HG03521 (cell line): ENCODE results near the gene TBXAS1.

Source experiments
- ATAC-seq: cut with Tn5 transposase; IDR thresholded peaks from one replicate; pipeline ENCODE4 v1.9.1; 2021; ENCODE audit warnings: mild to moderate bottlenecking, moderate library complexity; ENCODE audit not compliant: unreplicated experiment

TBXAS1 gene

GRCh38 chr7:139829025-139829774 lies at the start of gene TBXAS1:
Gene TBXAS1, plus strand, starts transcription at chr7:139829264. Its CDS starts 127 bp downstream, at chr7:139829391.
- peak; percentile 47 for ATAC-seq

DNA sequence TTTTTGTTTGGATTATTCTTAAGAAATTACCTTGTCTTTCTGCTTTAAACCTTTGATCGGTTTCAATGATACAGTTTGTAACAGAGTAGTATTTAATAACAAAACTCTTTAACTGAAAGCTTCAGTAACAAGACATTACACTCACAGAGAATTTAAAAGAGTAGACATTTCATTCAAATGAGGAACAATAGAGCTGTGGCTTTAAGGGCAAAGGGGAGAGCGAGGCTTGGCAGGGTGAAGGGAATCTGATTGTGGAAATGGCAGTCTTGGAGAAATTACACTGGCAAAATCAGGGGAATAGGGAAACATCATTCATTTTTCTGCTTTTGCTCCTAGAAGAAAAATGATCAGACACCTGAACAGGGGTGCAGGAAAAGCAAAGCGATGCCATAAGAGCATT lies 46.1 kb upstream of the TBXAS1 start:
- no peak for ATAC-seq

DNA sequence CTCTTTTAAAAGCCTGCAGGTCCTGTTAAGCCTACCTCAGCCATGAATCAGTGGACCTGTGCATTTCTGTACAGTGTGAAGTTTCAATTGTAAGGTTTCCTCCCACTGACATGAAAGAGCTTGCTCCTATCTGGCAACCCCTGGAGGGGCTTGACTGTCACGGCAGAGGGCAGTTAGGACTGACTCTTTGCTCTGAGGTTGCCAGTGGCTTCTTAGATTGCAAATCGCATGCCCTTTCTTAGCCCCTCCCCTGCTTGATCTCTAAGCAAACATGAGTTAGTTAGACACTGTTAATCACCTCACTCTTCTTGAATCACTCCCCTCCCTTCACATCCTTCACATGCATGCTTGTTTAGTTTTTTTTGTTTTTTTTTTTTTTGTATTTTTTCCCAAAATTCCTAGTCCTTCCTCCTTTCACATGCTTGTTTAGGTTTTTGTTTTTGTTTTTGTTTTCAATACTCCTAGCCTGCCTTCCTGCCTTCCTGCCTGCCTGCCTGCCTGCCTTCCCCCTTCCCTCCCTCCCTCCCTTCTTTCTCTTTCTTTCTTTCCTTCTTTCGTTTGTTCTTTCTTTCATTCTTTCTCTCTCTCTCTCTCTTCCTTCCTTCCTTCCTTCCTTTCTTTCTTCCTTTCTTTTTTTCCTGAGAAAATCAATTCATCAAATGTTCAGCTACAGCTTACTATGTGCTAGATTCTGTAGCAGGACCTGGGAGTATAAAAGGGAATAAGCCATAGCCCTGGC lies 45.2 kb upstream of the TBXAS1 start:
- no peak for ATAC-seq

DNA sequence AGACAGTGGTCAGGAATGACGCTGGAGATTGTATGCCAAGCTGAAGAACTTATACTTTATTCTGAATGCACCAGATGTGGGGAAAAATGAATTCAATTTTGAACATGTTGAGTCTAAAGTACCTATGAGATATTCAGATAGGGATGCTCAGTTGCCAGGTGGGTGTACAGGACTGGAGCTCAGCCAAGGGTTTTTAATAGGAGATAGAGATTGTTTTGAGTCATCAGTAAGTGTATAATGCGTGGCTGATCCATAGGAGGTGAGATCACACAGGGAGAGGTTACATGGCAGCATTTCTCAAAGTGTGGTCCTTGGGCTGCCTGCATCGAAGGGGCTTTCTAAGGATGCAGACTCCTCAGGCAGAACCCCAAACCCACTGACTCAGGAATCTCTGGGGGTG lies 44.4 kb upstream of the TBXAS1 start:
- no peak for ATAC-seq

- no peak for ATAC-seq
Measured at GRCh38 chr7:139791316-139791715, 37.7 kb upstream of the TBXAS1 start.

GRCh38 chr7:139797607-139798006 lies 31.5 kb upstream of the TBXAS1 start:
- ATAC-seq = no peak

DNA sequence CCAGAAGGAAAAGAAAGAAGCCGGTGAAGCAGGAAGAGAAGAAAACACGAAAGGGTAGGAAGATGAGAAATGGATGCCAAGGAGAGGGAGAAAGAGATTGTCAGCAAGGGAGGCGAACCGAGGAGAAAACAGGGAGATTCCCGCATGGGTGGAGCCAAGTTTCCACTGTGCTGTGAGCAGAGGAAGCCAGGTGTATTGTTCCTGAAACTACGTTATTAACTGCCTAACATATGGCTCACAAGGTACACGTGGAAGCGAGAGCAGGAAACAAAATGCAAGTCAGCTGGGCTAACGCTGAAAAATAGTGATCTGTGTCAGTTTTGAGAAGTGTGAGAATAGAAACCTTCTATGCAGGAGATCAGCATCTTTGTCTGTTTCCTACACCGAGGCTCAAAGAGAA lies 30.8 kb upstream of the TBXAS1 start:
- ATAC-seq = peak; percentile 51

DNA sequence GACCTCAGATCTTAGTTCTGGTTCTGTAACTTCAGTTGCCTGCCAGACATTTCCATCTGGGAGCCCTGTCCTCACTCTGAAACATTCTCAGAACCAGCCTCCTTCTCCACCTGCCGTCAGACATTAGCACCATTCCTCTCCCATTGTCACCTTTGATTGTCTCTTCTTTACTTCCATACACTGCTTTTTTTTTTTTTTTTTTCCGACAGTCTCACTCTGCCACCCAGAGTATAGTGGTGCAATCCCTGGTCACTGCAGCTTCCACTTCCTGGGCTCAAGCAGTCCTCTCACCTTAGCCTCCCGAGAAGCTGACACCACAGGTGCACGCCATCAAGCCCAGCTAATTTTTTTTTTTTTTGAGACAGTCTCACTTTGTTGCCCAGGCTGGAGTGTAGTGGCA lies 30.2 kb upstream of the TBXAS1 start:
- ATAC-seq = no peak

DNA sequence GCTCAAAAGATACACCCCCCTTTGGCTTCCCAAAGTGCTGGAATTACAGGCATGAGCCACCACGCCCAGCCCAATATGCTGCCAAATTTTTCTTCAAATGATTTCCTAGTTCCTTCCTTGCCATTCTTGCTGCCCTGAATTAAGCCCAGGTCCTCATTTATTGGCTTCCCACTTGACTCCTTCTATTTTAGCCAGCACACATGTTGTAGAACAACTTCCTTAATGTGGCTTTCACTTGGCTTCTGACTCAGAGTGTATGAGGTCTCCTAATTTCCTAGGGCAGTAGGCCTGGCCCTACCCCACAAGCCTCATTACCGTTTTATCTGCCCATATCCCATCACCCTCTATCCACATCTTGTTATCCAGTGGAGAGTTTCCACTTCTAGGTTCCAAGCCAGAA lies 29.5 kb upstream of the TBXAS1 start:
- no peak for ATAC-seq

DNA sequence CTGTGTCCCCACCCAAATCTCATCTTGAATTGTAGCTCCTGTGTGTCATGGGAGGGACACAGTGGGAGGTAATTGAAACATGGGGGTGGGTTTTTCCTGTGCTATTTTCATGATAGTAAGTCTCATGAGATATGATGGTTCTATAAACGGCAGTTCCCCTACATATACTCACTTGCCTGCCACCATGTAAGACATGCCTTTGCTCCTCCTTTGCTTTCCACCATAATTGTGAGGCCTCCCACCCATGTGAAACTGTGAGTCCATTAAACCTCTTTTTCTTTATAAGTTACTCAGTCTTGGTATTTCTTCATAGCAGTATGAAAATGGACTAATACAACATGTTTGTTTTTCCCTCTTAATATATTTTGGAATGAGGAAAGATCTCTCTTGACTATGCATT lies 24.5 kb upstream of the TBXAS1 start:
- no peak for ATAC-seq

DNA sequence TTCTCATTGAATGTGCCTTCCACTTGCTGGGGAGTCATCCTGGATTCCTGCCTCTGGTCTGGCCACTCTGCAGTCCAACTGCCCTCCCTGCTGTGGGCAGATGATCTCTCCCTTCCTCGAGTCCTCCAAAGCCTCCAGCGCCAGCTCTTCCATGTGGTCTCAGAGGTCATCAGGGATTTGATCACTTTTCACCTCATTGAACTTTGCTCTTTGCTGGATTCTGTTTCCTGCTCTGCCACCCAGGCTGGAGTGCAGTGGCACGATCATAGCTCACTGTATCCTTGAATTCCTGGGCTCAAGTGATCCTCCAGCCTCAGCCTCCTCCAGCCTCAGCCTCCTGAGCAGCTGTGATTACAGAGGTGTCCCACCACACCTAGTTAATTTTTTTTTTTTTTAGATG lies 22.1 kb upstream of the TBXAS1 start:
- no peak for ATAC-seq

- ATAC-seq = no peak
Measured at GRCh38 chr7:139808427-139808826, 20.6 kb upstream of the TBXAS1 start.

DNA sequence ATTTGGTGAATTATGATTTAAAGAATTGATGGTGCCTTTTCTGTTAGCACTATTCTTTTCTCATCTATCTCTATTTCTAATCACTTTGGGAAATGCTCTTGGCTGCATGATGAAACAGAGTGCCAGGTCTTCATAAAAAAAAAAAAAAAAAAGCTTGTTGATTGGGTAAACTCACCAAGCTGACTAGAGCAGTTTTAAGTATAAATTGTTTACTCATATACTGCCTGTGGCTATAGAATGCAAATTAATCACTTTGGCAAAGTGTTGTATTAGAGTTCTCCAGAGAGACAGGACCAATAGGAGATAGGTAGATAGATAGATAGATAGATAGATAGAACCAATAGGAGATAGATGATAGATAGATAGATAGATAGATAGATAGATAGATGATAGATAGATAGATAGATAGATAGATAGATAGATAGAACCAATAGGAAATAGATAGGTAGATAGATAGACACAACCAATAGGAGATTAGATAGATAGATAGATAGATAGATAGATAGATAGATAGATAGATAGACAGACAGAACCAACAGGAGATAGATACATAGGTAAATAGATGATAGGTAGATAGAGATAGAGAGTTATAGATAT lies 20.1 kb upstream of the TBXAS1 start:
- ATAC-seq = no peak

- no peak for ATAC-seq
Measured at GRCh38 chr7:139811066-139811465, 18.0 kb upstream of the TBXAS1 start.

- ATAC-seq = no peak
Measured at GRCh38 chr7:139813151-139813550, 15.9 kb upstream of the TBXAS1 start.

GRCh38 chr7:139813689-139814088 lies 15.4 kb upstream of the TBXAS1 start:
- no peak for ATAC-seq

- ATAC-seq = no peak
Measured at GRCh38 chr7:139817249-139817648, 11.8 kb upstream of the TBXAS1 start.

- no peak for ATAC-seq
Measured at GRCh38 chr7:139820089-139820488, 9.0 kb upstream of the TBXAS1 start.

DNA sequence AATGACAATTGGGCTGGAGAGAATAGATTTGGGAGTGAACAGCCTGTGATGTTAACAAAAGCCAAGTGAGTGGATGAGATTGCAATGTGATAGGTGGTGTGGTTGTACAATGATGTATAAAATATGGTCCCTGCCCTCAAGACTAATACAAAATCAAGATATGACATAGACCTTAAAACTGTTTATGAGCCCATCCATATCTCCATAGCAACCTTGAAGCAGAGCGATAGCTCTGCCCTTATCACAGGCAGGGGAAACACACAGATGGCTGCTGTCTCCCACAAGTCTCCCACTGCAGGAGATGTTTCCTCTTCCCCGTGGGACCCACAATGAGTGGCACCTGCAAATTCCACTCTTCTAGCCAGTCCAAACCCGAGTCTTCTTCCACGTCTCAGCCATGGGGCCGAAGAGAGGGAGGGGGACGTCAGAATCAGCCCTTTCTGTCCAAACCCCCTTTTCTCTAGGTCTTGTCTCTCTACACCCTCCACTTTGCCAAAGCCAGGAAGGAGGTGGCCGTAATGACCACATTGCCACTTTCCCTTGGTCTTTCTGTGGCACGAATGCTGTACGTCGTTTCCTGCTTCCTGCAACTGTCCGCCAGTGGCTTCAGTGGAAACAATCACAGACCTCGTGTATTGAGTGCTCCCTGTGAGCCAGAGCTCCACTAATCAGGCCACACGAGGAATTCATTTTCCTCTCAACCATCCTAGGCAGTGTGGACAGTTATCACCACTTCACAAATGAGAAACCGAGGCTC lies 7.5 kb upstream of the TBXAS1 start:
- no peak for ATAC-seq

GRCh38 chr7:139822855-139823254 lies 6.2 kb upstream of the TBXAS1 start:
- no peak for ATAC-seq

DNA sequence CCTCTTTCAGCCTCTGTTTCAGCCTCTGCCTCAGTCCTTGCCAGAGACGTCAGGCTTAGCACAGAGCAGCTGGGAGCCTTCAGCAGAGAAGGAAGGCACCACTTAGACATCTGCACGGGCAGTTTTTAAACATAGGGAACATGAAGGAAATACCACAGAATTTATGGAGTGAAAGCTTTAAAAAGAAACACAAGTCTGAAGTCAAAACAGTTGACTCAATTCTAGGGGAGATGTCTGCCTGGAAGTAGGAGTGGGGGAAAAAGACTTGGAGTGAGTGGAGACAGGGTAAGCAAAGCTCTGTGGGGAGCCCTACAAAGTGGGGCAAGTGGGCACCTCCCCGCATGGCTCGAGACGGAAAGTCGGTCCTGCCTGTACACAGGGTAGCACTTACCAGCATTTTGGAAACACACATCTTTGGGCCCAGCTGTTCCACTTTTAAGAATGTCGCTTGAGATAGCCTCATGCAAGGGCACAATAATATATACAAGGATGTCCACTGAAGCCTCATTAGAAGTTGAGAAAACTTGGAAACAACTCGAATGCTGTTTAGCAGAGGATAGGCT lies 5.0 kb upstream of the TBXAS1 start:
- no peak for ATAC-seq
